OCI-LY7 (cell line): Measurements from ENCODE around the gene MN1. TPM values are rescaled to one million over a fixed set of nuclear protein-coding genes. Genes with fewer than 3 reads are reported as not detected.

Experiments
- BruUV-seq: library from RNA; stranded (reverse); fragments of 400-500 nt; replicated peaks from 2 replicates; lab custom pipeline; 2021; lab: Mats Ljungman, UMichigan
- CTCF ChIA-PET: fragments of 300-600 bp; sonication (Branson Sonifier 250); formaldehyde crosslinking; loops from one replicate; lab custom pipeline; 2022; ENCODE audit warnings: antibody characterized with exemption; ENCODE audit not compliant: unreplicated experiment; lab: Charles Lee
- POLR2A ChIA-PET: fragments of 300-600 bp; sonication (Branson Sonifier 250); formaldehyde crosslinking; loops from one replicate; lab custom pipeline; 2022; ENCODE audit warnings: antibody characterized with exemption; lab: Charles Lee
- DNase-seq: peaks from one replicate; pipeline ENCODE4 v3.0.0-alpha.2; 2015; ENCODE audit warnings: low spot score
- H2AFZ ChIP-seq: fragments of 200-600 bp; sonication (generic), shearing (Covaris generic); 2 replicates; pipeline ENCODE4 v1.6.1; 2014; ENCODE audit warnings: mild to moderate bottlenecking, antibody characterized with exemption, low read length, moderate library complexity
- H3K27ac ChIP-seq: fragments of 200-600 bp; sonication (generic); 2 replicates; pipeline ENCODE4 v1.5.1; 2014; ENCODE audit warnings: mixed run types, low read depth, mild to moderate bottlenecking, moderate library complexity, low read length, inconsistent platforms; ENCODE audit not compliant: poor library complexity, severe bottlenecking
- H3K36me3 ChIP-seq: fragments of 200-600 bp; sonication (generic); 2 replicates; pipeline ENCODE4 v1.6.1; 2014; ENCODE audit warnings: mild to moderate bottlenecking, antibody characterized with exemption, low read length, moderate library complexity, mixed read lengths; ENCODE audit not compliant: insufficient read depth
- H3K4me1 ChIP-seq: fragments of 200-600 bp; sonication (generic); 2 replicates; pipeline ENCODE4 v1.5.1; 2014; ENCODE audit warnings: mild to moderate bottlenecking, low read length; ENCODE audit not compliant: insufficient read depth, poor library complexity, severe bottlenecking
- H3K4me2 ChIP-seq: fragments of 200-600 bp; sonication (generic); 2 replicates; pipeline ENCODE4 v1.6.1; 2014; ENCODE audit warnings: mild to moderate bottlenecking, low read length
- H3K4me3 ChIP-seq: fragments of 200-600 bp; sonication (generic); 2 replicates; pipeline ENCODE4 v1.5.1; 2014; ENCODE audit warnings: mild to moderate bottlenecking, low read depth, low read length; ENCODE audit not compliant: poor library complexity, severe bottlenecking
- H3K79me2 ChIP-seq: fragments of 200-600 bp; sonication (generic); 2 replicates; pipeline ENCODE4 v1.6.1; 2016; ENCODE audit warnings: low read depth, mild to moderate bottlenecking, low read length, moderate library complexity, mixed read lengths; ENCODE audit not compliant: insufficient read depth
- H3K9me2 ChIP-seq: fragments of 200-600 bp; sonication (generic); 2 replicates; pipeline ENCODE4 v1.6.1; 2016; ENCODE audit warnings: mild to moderate bottlenecking, low read length, mixed read lengths; ENCODE audit not compliant: insufficient read depth
- H3K9me3 ChIP-seq: fragments of 200-600 bp; sonication (generic); 2 replicates; pipeline ENCODE4 v1.6.1; 2014; ENCODE audit warnings: mild to moderate bottlenecking, mixed run types, low read length, mixed read lengths
- H4K20me1 ChIP-seq: fragments of 200-600 bp; sonication (generic); 2 replicates; pipeline ENCODE4 v1.6.1; 2014; ENCODE audit warnings: mild to moderate bottlenecking, antibody characterized with exemption, low read length, moderate library complexity, mixed read lengths; ENCODE audit not compliant: insufficient read depth
- CTCF ChIP-seq: fragments of 200-600 bp; sonication (generic); conservative IDR thresholded peaks from 2 replicates; pipeline ENCODE4 v1.5.1; 2014; ENCODE audit warnings: mild to moderate bottlenecking, antibody characterized with exemption, low read length, moderate library complexity, mixed read lengths
- EZH2phosphoT487 ChIP-seq: fragments of 200-600 bp; sonication (generic); IDR thresholded peaks from 2 replicates; pipeline ENCODE4 v1.6.1; 2018; ENCODE audit warnings: low read depth, borderline replicate concordance, mild to moderate bottlenecking, mixed run types, antibody characterized with exemption, low read length, moderate library complexity, mixed read lengths
- intact Hi-C: fragments of 100-400 bp; cut with micrococcal nuclease; formaldehyde crosslinking; loops from one replicate; pipeline ENCODE4 v1.10.0; 2022; ENCODE audit not compliant: unreplicated experiment
- total RNA-seq, 2 experiments: library from RNA; depleted of rRNA in 1 of 2; stranded (reverse); fragments of >200 nt in 1 of 2; shearing (Covaris generic) in 1 of 2; gene quantifications; 2 replicates each; pipeline ENCODE4 v1.2.3, GENCODE V29; 2014 to 2022

The MN1 gene
- total RNA-seq, 2 experiments from 2014 or later = 0.47 TPM; not detected in 1

DNA sequence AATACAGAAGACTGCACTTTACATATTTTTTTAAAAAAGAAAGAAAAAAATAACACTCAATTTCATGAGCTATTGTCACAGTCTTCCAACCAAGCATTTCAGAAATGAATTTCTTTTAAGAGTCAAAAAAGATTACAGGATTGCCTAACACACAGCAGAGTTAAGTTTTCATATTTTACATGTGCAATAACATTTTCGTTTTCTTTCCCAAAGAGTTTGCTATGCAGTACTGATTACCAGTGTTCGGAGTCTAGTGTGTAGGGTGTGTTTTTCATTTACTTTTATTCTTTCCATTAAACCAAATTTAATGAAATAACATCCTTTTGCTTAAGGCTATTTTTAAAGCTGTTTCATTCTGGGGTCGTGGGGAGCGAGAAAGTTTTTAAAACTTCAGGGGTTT is 53.2 kb downstream of the MN1 start:
- CTCF ChIA-PET = no interaction called here
- no peaks in the 10 kb centered on the region for H4K20me1 ChIP-seq
- BruUV-seq = no TSS peak

DNA sequence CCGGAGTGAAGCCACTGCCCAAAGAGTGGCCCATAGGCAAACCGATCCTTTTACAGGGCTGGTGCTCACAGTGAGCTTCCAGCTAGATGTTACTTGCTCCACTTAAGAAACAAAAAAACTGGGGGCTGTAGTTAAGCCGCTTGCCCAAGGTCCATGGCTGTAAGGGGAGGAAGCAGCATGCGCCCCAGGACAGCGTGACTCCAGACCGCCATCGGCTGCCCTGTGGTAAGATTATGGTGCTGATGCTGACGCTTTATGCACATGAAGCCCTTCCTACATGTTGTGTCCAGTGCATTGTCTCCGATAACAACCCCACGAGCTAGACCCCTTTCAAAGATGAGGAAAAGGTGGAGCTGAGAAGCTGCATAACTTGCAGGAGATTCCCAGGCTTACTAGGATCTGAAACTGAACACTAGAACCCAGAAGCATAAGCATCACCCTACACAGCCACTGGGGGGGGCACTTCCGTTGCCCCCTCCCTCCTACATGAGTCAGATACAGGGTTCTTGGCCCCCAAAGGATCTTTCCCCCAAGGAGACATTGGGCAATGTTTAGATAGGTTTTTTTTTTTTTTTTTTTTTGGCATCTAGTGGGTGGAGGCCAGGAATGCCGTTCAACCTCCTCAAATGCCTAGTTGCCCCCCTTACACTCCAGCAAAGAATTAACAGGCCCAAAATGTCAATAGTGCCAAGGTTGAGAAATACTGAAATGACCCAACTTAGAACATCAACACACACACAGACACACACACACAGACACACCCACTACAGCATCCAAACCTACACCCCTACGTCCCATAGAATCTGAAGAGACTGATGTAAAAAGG is 53.9 kb downstream of the MN1 start:
- Histone ChIP-seq H3K27ac (no peak overlapping the region), H3K4me2 (no peak overlapping the region), H3K9me2 (no peaks in the 10 kb centered on the region), H3K4me1 (no peaks in the 10 kb centered on the region), H3K79me2 (no peaks in the 10 kb centered on the region), H2AFZ (no peak overlapping the region), H4K20me1 (no peaks in the 10 kb centered on the region), H3K9me3 (no peaks in the 10 kb centered on the region), H3K36me3 (no peaks in the 10 kb centered on the region), H3K4me3 (no peak overlapping the region)
- TF ChIP-seq EZH2phosphoT487 (no peak), CTCF (peak; percentile 57)
- POLR2A ChIA-PET = no interaction called here
- DNase-seq = no peak
- no TSS peak for BruUV-seq
- CTCF ChIA-PET = no interaction called here
- intact Hi-C loops = no loop called here

More for the DNA sequence above, 53.2 kb downstream of the MN1 start:
- intact Hi-C loops = no loop called here
- Histone ChIP-seq H3K79me2 (no peaks in the 10 kb centered on the region), H3K36me3 (no peaks in the 10 kb centered on the region), H2AFZ (no peak overlapping the region), H3K4me2 (no peak overlapping the region), H3K9me2 (no peaks in the 10 kb centered on the region), H3K4me3 (no peak overlapping the region), H3K4me1 (no peaks in the 10 kb centered on the region), H3K9me3 (no peaks in the 10 kb centered on the region), H3K27ac (no peak overlapping the region)
- DNase-seq = no peak
- TF ChIP-seq CTCF = no peak
- TF ChIP-seq EZH2phosphoT487 = no peak
- POLR2A ChIA-PET = no interaction called here

- no TSS peak for BruUV-seq
- Histone ChIP-seq H3K4me1 (no peaks in the 10 kb centered on the region), H4K20me1 (no peaks in the 10 kb centered on the region), H3K4me2 (no peak overlapping the region), H3K9me3 (no peaks in the 10 kb centered on the region), H3K36me3 (no peaks in the 10 kb centered on the region), H3K79me2 (no peaks in the 10 kb centered on the region), H2AFZ (no peak overlapping the region), H3K9me2 (no peaks in the 10 kb centered on the region), H3K27ac (no peak overlapping the region), H3K4me3 (no peak overlapping the region)
- intact Hi-C loops = no loop called here
- TF ChIP-seq EZH2phosphoT487 (no peak), CTCF (no peak)
- POLR2A ChIA-PET = no interaction called here
- CTCF ChIA-PET = no interaction called here
- no peak for DNase-seq
These were observed 54.6 kb downstream of the MN1 start for GRCh38 chr22:27746918-27747317.
